ENCODE measurements around the gene PDE11A.

PDE11A gene

DNA sequence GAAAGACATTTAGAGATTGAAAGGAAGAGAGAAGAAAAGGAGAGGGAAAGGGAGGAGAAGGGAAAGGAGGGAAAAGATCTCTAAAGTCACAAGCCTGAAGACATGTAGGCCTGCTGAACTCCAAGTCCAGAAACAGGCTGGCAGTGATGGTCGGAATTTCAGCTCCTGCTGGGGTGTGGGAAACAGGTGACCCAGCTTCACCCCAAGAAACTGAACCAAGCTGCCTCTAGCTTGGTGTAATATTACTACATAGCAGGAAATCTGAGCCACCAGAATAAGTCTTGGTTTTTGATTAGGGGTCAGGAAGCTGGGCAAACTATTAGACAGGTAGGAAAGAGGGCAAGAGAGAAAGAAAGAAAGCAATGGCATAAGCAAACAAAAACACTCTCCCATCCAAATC, 185.8 kb downstream of the PDE11A start:
- Histone ChIP-seq H4K20me1 (ENCODE audit: insufficient read depth, low read length) (no peaks in the 10 kb centered on the region), H2AFZ (ENCODE audit: low read depth, low read length) (no peak overlapping the region), H3K27me3 (ENCODE audit: insufficient read depth, low read length, poor library complexity) (peaks cover 17% of the 10 kb centered on the region), H3K9ac (ENCODE audit: low read depth, low read length) (no peak overlapping the region), H3K9me3 (ENCODE audit: insufficient read depth, low read length, severe bottlenecking) (no peaks in the 10 kb centered on the region), H3K4me3 (ENCODE audit: low read depth in 1 of 2, low read length in 2 of 2) (no peak overlapping the region), H3K4me2 (ENCODE audit: insufficient read depth, low read length) (no peak overlapping the region), H3K4me1 (ENCODE audit: insufficient read depth, low read length) (no peaks in the 10 kb centered on the region), H3K36me3 (ENCODE audit: insufficient read depth, low read length) (no peaks in the 10 kb centered on the region), H3K79me2 (ENCODE audit: insufficient read depth, low read length) (no peaks in the 10 kb centered on the region), H3K27ac (ENCODE audit: low read length) (no peak overlapping the region)
- TF ChIP-seq, protein P1, sequence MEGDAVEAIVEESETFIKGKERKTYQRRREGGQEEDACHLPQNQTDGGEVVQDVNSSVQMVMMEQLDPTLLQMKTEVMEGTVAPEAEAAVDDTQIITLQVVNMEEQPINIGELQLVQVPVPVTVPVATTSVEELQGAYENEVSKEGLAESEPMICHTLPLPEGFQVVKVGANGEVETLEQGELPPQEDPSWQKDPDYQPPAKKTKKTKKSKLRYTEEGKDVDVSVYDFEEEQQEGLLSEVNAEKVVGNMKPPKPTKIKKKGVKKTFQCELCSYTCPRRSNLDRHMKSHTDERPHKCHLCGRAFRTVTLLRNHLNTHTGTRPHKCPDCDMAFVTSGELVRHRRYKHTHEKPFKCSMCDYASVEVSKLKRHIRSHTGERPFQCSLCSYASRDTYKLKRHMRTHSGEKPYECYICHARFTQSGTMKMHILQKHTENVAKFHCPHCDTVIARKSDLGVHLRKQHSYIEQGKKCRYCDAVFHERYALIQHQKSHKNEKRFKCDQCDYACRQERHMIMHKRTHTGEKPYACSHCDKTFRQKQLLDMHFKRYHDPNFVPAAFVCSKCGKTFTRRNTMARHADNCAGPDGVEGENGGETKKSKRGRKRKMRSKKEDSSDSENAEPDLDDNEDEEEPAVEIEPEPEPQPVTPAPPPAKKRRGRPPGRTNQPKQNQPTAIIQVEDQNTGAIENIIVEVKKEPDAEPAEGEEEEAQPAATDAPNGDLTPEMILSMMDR (IDR thresholded peaks at IDR 0.05; ENCODE audit: borderline replicate concordance, extremely low read depth, low read length, poor library complexity, severe bottlenecking), result no peak
- no peak for TF ChIP-seq EZH2 (IDR thresholded peaks at IDR 0.05; ENCODE audit: borderline replicate concordance, low read depth, low read length, severe bottlenecking)
- no peak for DNase-seq
- ATAC-seq (ENCODE audit: insufficient read depth, low read depth), result no peak

GRCh38 chr2:177885828-177886466, 186.6 kb downstream of the PDE11A start:
- H4K20me1 ChIP-seq (ENCODE audit: insufficient read depth, low read length), result no peaks in the 10 kb centered on the region
- no peak for DNase-seq
- H2AFZ ChIP-seq (ENCODE audit: low read depth, low read length), result no peak overlapping the region
- TF ChIP-seq, protein P1 (IDR thresholded peaks at IDR 0.05; ENCODE audit: borderline replicate concordance, extremely low read depth, low read length, poor library complexity, severe bottlenecking), result no peak
- no peak for TF ChIP-seq EZH2 (IDR thresholded peaks at IDR 0.05; ENCODE audit: borderline replicate concordance, low read depth, low read length, severe bottlenecking)
- H3K9ac ChIP-seq (ENCODE audit: low read depth, low read length), result no peak overlapping the region
- no peak overlapping the region for H3K27ac ChIP-seq (ENCODE audit: low read length)
- ATAC-seq (ENCODE audit: insufficient read depth, low read depth), result no peak
- H3K4me2 ChIP-seq (ENCODE audit: insufficient read depth, low read length), result no peak overlapping the region
- no peaks in the 10 kb centered on the region for H3K36me3 ChIP-seq (ENCODE audit: insufficient read depth, low read length)
- no peaks in the 10 kb centered on the region for H3K4me1 ChIP-seq (ENCODE audit: insufficient read depth, low read length)
- no peaks in the 10 kb centered on the region for H3K79me2 ChIP-seq (ENCODE audit: insufficient read depth, low read length)
- peaks cover 17% of the 10 kb centered on the region for H3K27me3 ChIP-seq (ENCODE audit: insufficient read depth, low read length, poor library complexity)
- no peak overlapping the region for H3K4me3 ChIP-seq (ENCODE audit: low read depth in 1 of 2, low read length in 2 of 2)
- no peaks in the 10 kb centered on the region for H3K9me3 ChIP-seq (ENCODE audit: insufficient read depth, low read length, severe bottlenecking)

DNA sequence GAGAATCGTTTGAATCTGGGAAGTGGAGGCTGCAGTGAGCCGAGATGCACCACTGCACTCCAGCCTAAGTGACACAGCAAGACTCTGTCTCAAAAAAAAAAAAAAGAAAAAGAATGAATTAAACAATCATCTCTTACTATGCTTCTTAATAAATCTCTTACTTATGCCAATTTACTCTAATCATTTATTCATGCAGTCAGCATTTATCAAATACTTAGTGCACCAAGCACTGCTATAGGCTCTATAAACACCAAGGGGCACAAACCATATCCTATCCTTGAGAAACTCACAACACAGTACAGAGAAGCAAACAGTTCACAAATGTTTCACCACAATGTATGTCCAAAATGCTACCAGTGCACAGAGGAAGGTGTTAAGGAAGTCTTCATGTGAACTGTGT, 189.4 kb downstream of the PDE11A start:
- ATAC-seq (ENCODE audit: insufficient read depth, low read depth) (no peak), DNase-seq (no peak)
- Histone ChIP-seq H3K9ac (ENCODE audit: low read depth, low read length) (no peak overlapping the region), H3K4me1 (ENCODE audit: insufficient read depth, low read length) (no peaks in the 10 kb centered on the region), H3K9me3 (ENCODE audit: insufficient read depth, low read length, severe bottlenecking) (no peaks in the 10 kb centered on the region), H2AFZ (ENCODE audit: low read depth, low read length) (no peak overlapping the region), H3K27ac (ENCODE audit: low read length) (no peak overlapping the region), H3K4me3 (ENCODE audit: low read depth in 1 of 2, low read length in 2 of 2) (no peak overlapping the region), H3K79me2 (ENCODE audit: insufficient read depth, low read length) (no peaks in the 10 kb centered on the region), H4K20me1 (ENCODE audit: insufficient read depth, low read length) (no peaks in the 10 kb centered on the region), H3K4me2 (ENCODE audit: insufficient read depth, low read length) (no peak overlapping the region), H3K36me3 (ENCODE audit: insufficient read depth, low read length) (no peaks in the 10 kb centered on the region), H3K27me3 (ENCODE audit: insufficient read depth, low read length, poor library complexity) (peaks cover 17% of the 10 kb centered on the region)
- no peak for TF ChIP-seq EZH2 (IDR thresholded peaks at IDR 0.05; ENCODE audit: borderline replicate concordance, low read depth, low read length, severe bottlenecking)
- TF ChIP-seq, protein P1 (IDR thresholded peaks at IDR 0.05; ENCODE audit: borderline replicate concordance, extremely low read depth, low read length, poor library complexity, severe bottlenecking), result no peak

Data from DND-41 (cell line).